H9 (cell line): Measurements from ENCODE around the gene TMEM63A. TPM values are rescaled to one million over a fixed set of nuclear protein-coding genes. Genes with fewer than 3 reads are reported as not detected.
A peak's percentile ranks its signal among the peaks of the same experiment; 100 is the strongest.

Experiments
- DNase-seq: peaks from one replicate; pipeline ENCODE4 v3.0.0-alpha.2; 2017
- H2AFZ ChIP-seq: one replicate; pipeline ENCODE4 v1.6.1; 2013; ENCODE audit warnings: mild to moderate bottlenecking, low read length, control low read depth, moderate library complexity
- H2AK5ac ChIP-seq: 2 replicates; pipeline ENCODE4 v1.6.1; 2013; ENCODE audit warnings: low read length, control low read depth, mixed read lengths; ENCODE audit not compliant: insufficient read length
- H2BK120ac ChIP-seq: one replicate; pipeline ENCODE4 v1.6.1; 2013; ENCODE audit warnings: low read depth, mild to moderate bottlenecking, low read length, control low read depth, inconsistent platforms; ENCODE audit not compliant: poor library complexity, severe bottlenecking
- H2BK12ac ChIP-seq: 2 replicates; pipeline ENCODE4 v1.6.1; 2013; ENCODE audit warnings: low read length, control low read depth, mixed read lengths, low read depth; ENCODE audit not compliant: insufficient read length
- H2BK15ac ChIP-seq: 2 replicates; pipeline ENCODE4 v1.6.1; 2013; ENCODE audit warnings: low read depth, low read length, control low read depth
- H2BK20ac ChIP-seq: one replicate; pipeline ENCODE4 v1.6.1; 2013; ENCODE audit warnings: low read depth, mild to moderate bottlenecking, low read length, control low read depth, inconsistent platforms; ENCODE audit not compliant: poor library complexity, severe bottlenecking
- H2BK5ac ChIP-seq: 2 replicates; pipeline ENCODE4 v1.6.1; 2013; ENCODE audit warnings: low read length, control low read depth, mixed read lengths; ENCODE audit not compliant: insufficient read length
- H3K14ac ChIP-seq: 2 replicates; pipeline ENCODE4 v1.6.1; 2013; ENCODE audit warnings: low read length, control low read depth; ENCODE audit not compliant: insufficient read depth
- H3K18ac ChIP-seq: 2 replicates; pipeline ENCODE4 v1.6.1; 2013; ENCODE audit warnings: low read depth, mild to moderate bottlenecking, mixed read lengths, low read length, control low read depth; ENCODE audit not compliant: insufficient read length
- H3K23ac ChIP-seq: 2 replicates; pipeline ENCODE4 v1.6.1; 2013; ENCODE audit warnings: low read length, control low read depth, mixed read lengths, low read depth; ENCODE audit not compliant: insufficient read length
- H3K23me2 ChIP-seq: 2 replicates; pipeline ENCODE4 v1.6.1; 2013; ENCODE audit warnings: low read depth, mild to moderate bottlenecking, mixed read lengths, low read length, control low read depth; ENCODE audit not compliant: insufficient read length, poor library complexity, severe bottlenecking
- H3K27ac ChIP-seq: 2 replicates; pipeline ENCODE4 v1.5.1; 2013; ENCODE audit warnings: low read length, control low read depth, mixed read lengths, low read depth; ENCODE audit not compliant: insufficient read length
- H3K27me3 ChIP-seq: 2 replicates; pipeline ENCODE4 v1.6.1; 2013; ENCODE audit warnings: low read length, control low read depth, inconsistent platforms; ENCODE audit not compliant: insufficient read depth
- H3K4ac ChIP-seq: 2 replicates; pipeline ENCODE4 v1.6.1; 2013; ENCODE audit warnings: low read depth, mild to moderate bottlenecking, control low read depth, inconsistent platforms, low read length, moderate library complexity
- H3K4me1 ChIP-seq: 2 replicates; pipeline ENCODE4 v1.6.1; 2013; ENCODE audit warnings: low read length, control low read depth, inconsistent platforms; ENCODE audit not compliant: insufficient read depth
- H3K4me2 ChIP-seq: 2 replicates; pipeline ENCODE4 v1.6.1; 2013; ENCODE audit warnings: low read length, control low read depth, mixed read lengths; ENCODE audit not compliant: insufficient read length, insufficient read depth
- H3K56ac ChIP-seq: 2 replicates; pipeline ENCODE4 v1.6.1; 2013; ENCODE audit warnings: low read depth, mild to moderate bottlenecking, mixed read lengths, low read length, control low read depth; ENCODE audit not compliant: insufficient read length
- H3K79me1 ChIP-seq: 2 replicates; pipeline ENCODE4 v1.6.1; 2013; ENCODE audit warnings: low read depth, mild to moderate bottlenecking, moderate library complexity, low read length, control low read depth, inconsistent platforms; ENCODE audit not compliant: insufficient read depth, poor library complexity, severe bottlenecking
- H3K79me2 ChIP-seq: 2 replicates; pipeline ENCODE4 v1.6.1; 2013; ENCODE audit warnings: low read length, control low read depth, inconsistent platforms; ENCODE audit not compliant: insufficient read depth
- H3K9ac ChIP-seq: 2 replicates; pipeline ENCODE4 v1.6.1; 2013; ENCODE audit warnings: low read length, control low read depth, mixed read lengths; ENCODE audit not compliant: insufficient read length; ENCODE audit errors: extremely low read depth
- H3K9me3 ChIP-seq: one replicate; pipeline ENCODE4 v1.6.1; 2013; ENCODE audit warnings: low read depth, low read length, inconsistent platforms; ENCODE audit not compliant: control insufficient read depth
- H3T11ph ChIP-seq: one replicate; pipeline ENCODE4 v1.6.1; 2013; ENCODE audit warnings: mild to moderate bottlenecking, low read length, control low read depth, inconsistent platforms
- H4K20me1 ChIP-seq: one replicate; pipeline ENCODE4 v1.6.1; 2013; ENCODE audit not compliant: control insufficient read depth, insufficient read length, insufficient read depth
- H4K5ac ChIP-seq: 2 replicates; pipeline ENCODE4 v1.6.1; 2013; ENCODE audit warnings: low read depth, mild to moderate bottlenecking, mixed read lengths, low read length, control low read depth; ENCODE audit not compliant: insufficient read length
- H4K8ac ChIP-seq: replicated peaks from 2 replicates; pipeline ENCODE4 v1.6.1; 2013; ENCODE audit warnings: low read length, control low read depth, mixed read lengths, low read depth; ENCODE audit not compliant: insufficient read length
- H4K91ac ChIP-seq: 2 replicates; pipeline ENCODE4 v1.6.1; 2013; ENCODE audit warnings: low read depth, mild to moderate bottlenecking, moderate library complexity, mixed read lengths, low read length, control low read depth; ENCODE audit not compliant: insufficient read length
- H3K27ac Mint-ChIP-seq, 3 experiments: 2 replicates in 2 of 3; 3 replicates in 1 of 3; pipeline ENCODE4 v1.8.0; 2020 to 2021; ENCODE audit warnings: mixed read lengths in 3 of 3, mild to moderate bottlenecking in 1 of 3, moderate library complexity in 1 of 3
- H3K27me3 Mint-ChIP-seq: 2 replicates; pipeline ENCODE4 v1.8.0; 2021; ENCODE audit warnings: low read depth, mild to moderate bottlenecking, moderate library complexity, mixed read lengths
- H3K36me3 Mint-ChIP-seq, 3 experiments: 2 replicates in 2 of 3; 3 replicates in 1 of 3; pipeline ENCODE4 v1.8.0; 2020 to 2021; ENCODE audit warnings: low read depth in 3 of 3, mixed read lengths in 3 of 3; ENCODE audit not compliant: insufficient read depth in 1 of 3
- H3K4me1 Mint-ChIP-seq, 2 experiments: 2 replicates each; pipeline ENCODE4 v1.8.0; 2020; ENCODE audit warnings: mixed read lengths in 2 of 2
- H3K4me3 Mint-ChIP-seq, 2 experiments: 2 replicates in 1 of 2; 3 replicates in 1 of 2; pipeline ENCODE4 v1.8.0; 2020 to 2021; ENCODE audit warnings: mild to moderate bottlenecking in 2 of 2, mixed read lengths in 2 of 2, moderate library complexity in 1 of 2
- H3K9me3 Mint-ChIP-seq, 2 experiments: 2 replicates in 1 of 2; 3 replicates in 1 of 2; pipeline ENCODE4 v1.8.0; 2020; ENCODE audit warnings: mild to moderate bottlenecking in 2 of 2, mixed read lengths in 2 of 2, moderate library complexity in 1 of 2
- CTCF ChIP-seq: fragments of 200-600 bp; sonication (generic); conservative IDR thresholded peaks from 3 replicates; pipeline ENCODE4 v1.8.0; 2021; ENCODE audit warnings: antibody characterized with exemption, mild to moderate bottlenecking
- WGBS: extraction: QIAGEN DNeasy Blood & Tissue Kit; methylation state at CpG from one replicate; pipeline ENCODE4 v1.1.7; 2013; ENCODE audit warnings: missing lambda C conversion rate, low lambda C conversion rate, mixed read lengths; ENCODE audit not compliant: insufficient read length; ENCODE audit errors: extremely low coverage; 5-methylcytosine and 5-hydroxymethylcytosine counted together
- total RNA-seq: library from RNA; stranded (reverse); gene quantifications from 2 replicates; pipeline ENCODE4 v1.2.1, GENCODE V29; 2021

The TMEM63A gene
- total RNA-seq, 1 experiment from 2014 or later, result 75.7 TPM

- H3K23ac ChIP-seq, result no peak within 1 kb of the TSS
- H3K56ac ChIP-seq, result no peak within 1 kb of the TSS
- no peak within 1 kb of the TSS for H2BK120ac ChIP-seq
- Mint-ChIP-seq H3K36me3 (peaks cover 38 to 44% (median 38%) of the 10 kb centered on the region in 3 experiments; a peak in 6 of 7 replicates), H3K9me3 (no peaks in the 10 kb centered on the region), H3K27ac (peak within 1 kb of the TSS; percentile 93 to 98 (median 94)), H3K27me3 (no peaks in the 10 kb centered on the region), H3K4me1 (peaks cover 12 to 19% of the 10 kb centered on the region in 2 experiments), H3K4me3 (peak within 1 kb of the TSS; percentile 96 to 98)
- H3K14ac ChIP-seq, result peak within 1 kb of the TSS; percentile 81
- H3K9me3 ChIP-seq, result no peaks in the 10 kb centered on the region
- H3K79me1 ChIP-seq, result no peaks in the 10 kb centered on the region
- no peak within 1 kb of the TSS for H4K8ac ChIP-seq
- H2BK20ac ChIP-seq, result no peak within 1 kb of the TSS
- H4K5ac ChIP-seq, result no peak within 1 kb of the TSS
- peak within 1 kb of the TSS; percentile 80 for H3K9ac ChIP-seq
- H4K20me1 ChIP-seq, result peaks cover 3% of the 10 kb centered on the region
- no peak within 1 kb of the TSS for H2BK12ac ChIP-seq
- H3K27ac ChIP-seq, result no peak within 1 kb of the TSS
- H2AFZ ChIP-seq, result no peak within 1 kb of the TSS
- peak; percentile 96 for DNase-seq
- H2BK15ac ChIP-seq, result no peak within 1 kb of the TSS
- no peak within 1 kb of the TSS for H3T11ph ChIP-seq
- peaks cover 5% of the 10 kb centered on the region; the same call in 1 of the 2 replicates for H3K79me2 ChIP-seq
- TF ChIP-seq CTCF, result no peak
- H3K27me3 ChIP-seq, result no peaks in the 10 kb centered on the region
- no peak within 1 kb of the TSS for H4K91ac ChIP-seq
- peak within 1 kb of the TSS; percentile 35 for H3K18ac ChIP-seq
- H3K4me2 ChIP-seq, result peak within 1 kb of the TSS; percentile 79
- no peak within 1 kb of the TSS for H2AK5ac ChIP-seq
- no CpG with 5 or more reads among the region's 80 CpGs for WGBS
- H3K23me2 ChIP-seq, result peaks cover 4% of the 10 kb centered on the region
- no peaks in the 10 kb centered on the region for H3K4me1 ChIP-seq
- H3K4ac ChIP-seq, result no peak within 1 kb of the TSS
- H2BK5ac ChIP-seq, result no peak within 1 kb of the TSS
Measured at GRCh38 chr1:225923692-225924555, 41.7 kb upstream of the TMEM63A start, which contains the start of gene PYCR2. Gene PYCR2, minus strand, starts transcription at chr1:225924250. Its CDS starts 140 bp downstream, at chr1:225924110.
